Muscle of leg (tissue), 11 donors: ENCODE data around the gene DDX41. TPM values are rescaled to one million over a fixed set of nuclear protein-coding genes. Genes with fewer than 3 reads are reported as not detected.

Source experiments
- DNase-seq: peaks from one replicate; pipeline ENCODE4 v3.0.0; 2013
- H3K27ac ChIP-seq: one replicate; pipeline ENCODE4 v1.5.1; 2013; ENCODE audit warnings: mild to moderate bottlenecking, low read length, control low read depth
- H3K27me3 ChIP-seq: one replicate; pipeline ENCODE4 v1.6.1; 2013; ENCODE audit warnings: low read length; ENCODE audit not compliant: control insufficient read depth, insufficient read depth
- H3K36me3 ChIP-seq: one replicate; pipeline ENCODE4 v1.6.1; 2013; ENCODE audit warnings: low read length; ENCODE audit not compliant: control insufficient read depth, insufficient read depth
- H3K4me1 ChIP-seq: one replicate; pipeline ENCODE4 v1.6.1; 2013; ENCODE audit warnings: low read length; ENCODE audit not compliant: control insufficient read depth, insufficient read depth
- H3K4me3 ChIP-seq: one replicate; pipeline ENCODE4 v1.5.1; 2013; ENCODE audit warnings: low read length, control low read depth
- H3K9me3 ChIP-seq: replicated peaks from 2 replicates; pipeline ENCODE4 v1.6.1; 2013; ENCODE audit warnings: low read depth, low read length; ENCODE audit not compliant: control insufficient read depth
- WGBS: methylation state at CpG from one replicate; pipeline ENCODE4 v1.1.5; 2013; ENCODE audit warnings: missing lambda C conversion rate; ENCODE audit not compliant: insufficient coverage; 5-methylcytosine and 5-hydroxymethylcytosine counted together
- polyA plus RNA-seq, 8 donors: library from polyadenylated mRNA; unstranded; fragments of 120-200 nt; gene quantifications; one replicate each; pipeline versions ENCODE4 v1.2.1 to v1.2.3, GENCODE V29; 2013; ENCODE audit warnings: inconsistent platforms in 1 of 8, low replicate concordance in 1 of 8; ENCODE audit not compliant: insufficient read length in 8 of 8, insufficient read depth in 1 of 8
- total RNA-seq: library from RNA; stranded (reverse); fragments of 120-200 nt; gene quantifications from one replicate; pipeline ENCODE4 v1.2.4, GENCODE V29; 2013

DDX41 gene
- total and polyA plus RNA-seq, 9 donors, result 44.4 to 69.0 (median 54.0) TPM

GRCh38 chr5:177508837-177509236, 7.9 kb downstream of the DDX41 start:
- H3K9me3 ChIP-seq, result no peaks in the 10 kb centered on the region
- peak overlapping the region; percentile 30 for H3K4me3 ChIP-seq
- no peaks in the 10 kb centered on the region for H3K27me3 ChIP-seq
- H3K4me1 ChIP-seq, result peaks cover 20% of the 10 kb centered on the region
- no peak for DNase-seq
- H3K27ac ChIP-seq, result peak overlapping the region; percentile 64
- H3K36me3 ChIP-seq, result peaks cover 51% of the 10 kb centered on the region
- WGBS, result 48% methylated on average over 6 of the region's 8 CpGs

- no peaks in the 10 kb centered on the region for H3K9me3 ChIP-seq
- no peak overlapping the region for H3K27ac ChIP-seq
- DNase-seq, result no peak
- H3K4me3 ChIP-seq, result peak overlapping the region; percentile 10
- WGBS, result 84% methylated on average over 26 of the region's 26 CpGs
- no peaks in the 10 kb centered on the region for H3K27me3 ChIP-seq
- peaks cover 20% of the 10 kb centered on the region for H3K4me1 ChIP-seq
- peaks cover 47% of the 10 kb centered on the region for H3K36me3 ChIP-seq
Observed at GRCh38 chr5:177508221-177508611, 8.5 kb downstream of the DDX41 start.

GRCh38 chr5:177507596-177508220, 9.1 kb downstream of the DDX41 start:
- Histone ChIP-seq H3K27ac (no peak overlapping the region), H3K9me3 (no peaks in the 10 kb centered on the region), H3K36me3 (peaks cover 42% of the 10 kb centered on the region), H3K27me3 (no peaks in the 10 kb centered on the region), H3K4me1 (peaks cover 20% of the 10 kb centered on the region), H3K4me3 (peak overlapping the region; percentile 10)
- 83% methylated on average over 16 of the region's 17 CpGs for WGBS
- no peak for DNase-seq

DNA sequence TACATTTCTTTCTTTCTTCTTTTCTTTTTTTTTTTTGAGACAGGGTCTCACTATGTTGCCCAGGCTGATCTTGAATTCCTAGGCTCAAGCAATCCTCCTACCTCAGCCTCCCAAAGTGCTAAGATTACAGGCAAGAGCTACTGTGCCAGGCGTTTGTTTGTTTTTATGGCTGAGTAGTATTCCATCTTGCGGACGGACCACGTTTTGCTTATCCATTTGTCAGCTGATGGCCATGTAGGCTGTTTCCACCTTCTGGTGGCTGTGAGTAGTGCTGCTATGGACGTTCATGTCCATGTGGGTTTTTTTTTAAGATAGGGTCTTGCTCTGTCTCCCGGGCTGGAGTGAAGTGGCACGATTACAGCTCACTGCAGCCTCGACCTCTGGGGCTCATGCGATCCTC, 9.6 kb downstream of the DDX41 start:
- DNase-seq, result no peak
- Histone ChIP-seq H3K4me1 (peaks cover 20% of the 10 kb centered on the region), H3K36me3 (peaks cover 37% of the 10 kb centered on the region), H3K27ac (no peak overlapping the region), H3K4me3 (no peak overlapping the region), H3K9me3 (no peaks in the 10 kb centered on the region), H3K27me3 (no peaks in the 10 kb centered on the region)
- WGBS, result 81% methylated on average over 8 of the region's 9 CpGs

DNA sequence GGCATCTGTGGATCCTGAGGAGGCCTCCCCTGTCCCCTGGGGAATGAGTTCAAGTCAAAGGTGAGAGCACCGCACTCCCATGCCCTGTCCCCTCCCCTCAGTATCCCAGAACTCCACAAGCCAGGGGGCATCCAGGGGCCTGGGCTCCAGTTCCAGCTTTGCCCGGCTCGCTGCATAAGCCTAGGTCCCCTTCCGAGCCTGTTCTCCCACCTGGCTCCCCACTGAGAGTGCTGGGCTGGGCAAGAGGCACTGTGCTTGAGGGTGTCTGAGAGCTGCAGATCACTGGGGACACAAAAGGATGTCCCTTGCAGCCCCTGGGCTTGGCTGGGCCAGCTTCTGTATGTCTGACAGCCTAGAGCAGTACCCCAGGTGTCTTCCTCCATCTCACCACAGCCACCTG, 11.7 kb downstream of the DDX41 start:
- Histone ChIP-seq H3K27me3 (no peaks in the 10 kb centered on the region), H3K27ac (no peak overlapping the region), H3K9me3 (no peaks in the 10 kb centered on the region), H3K4me1 (peaks cover 31% of the 10 kb centered on the region), H3K36me3 (peaks cover 16% of the 10 kb centered on the region), H3K4me3 (no peak overlapping the region)
- no CpG with 5 or more reads among the region's 4 CpGs for WGBS
- no peak for DNase-seq

GRCh38 chr5:177504086-177505056, 12.4 kb downstream of the DDX41 start:
- DNase-seq, result no peak
- peaks cover 16% of the 10 kb centered on the region for H3K36me3 ChIP-seq
- no peaks in the 10 kb centered on the region for H3K9me3 ChIP-seq
- WGBS, result 92% methylated on average over 47 of the region's 47 CpGs
- H3K27ac ChIP-seq, result no peak overlapping the region
- no peak overlapping the region for H3K4me3 ChIP-seq
- H3K4me1 ChIP-seq, result peaks cover 29% of the 10 kb centered on the region
- H3K27me3 ChIP-seq, result no peaks in the 10 kb centered on the region

DNA sequence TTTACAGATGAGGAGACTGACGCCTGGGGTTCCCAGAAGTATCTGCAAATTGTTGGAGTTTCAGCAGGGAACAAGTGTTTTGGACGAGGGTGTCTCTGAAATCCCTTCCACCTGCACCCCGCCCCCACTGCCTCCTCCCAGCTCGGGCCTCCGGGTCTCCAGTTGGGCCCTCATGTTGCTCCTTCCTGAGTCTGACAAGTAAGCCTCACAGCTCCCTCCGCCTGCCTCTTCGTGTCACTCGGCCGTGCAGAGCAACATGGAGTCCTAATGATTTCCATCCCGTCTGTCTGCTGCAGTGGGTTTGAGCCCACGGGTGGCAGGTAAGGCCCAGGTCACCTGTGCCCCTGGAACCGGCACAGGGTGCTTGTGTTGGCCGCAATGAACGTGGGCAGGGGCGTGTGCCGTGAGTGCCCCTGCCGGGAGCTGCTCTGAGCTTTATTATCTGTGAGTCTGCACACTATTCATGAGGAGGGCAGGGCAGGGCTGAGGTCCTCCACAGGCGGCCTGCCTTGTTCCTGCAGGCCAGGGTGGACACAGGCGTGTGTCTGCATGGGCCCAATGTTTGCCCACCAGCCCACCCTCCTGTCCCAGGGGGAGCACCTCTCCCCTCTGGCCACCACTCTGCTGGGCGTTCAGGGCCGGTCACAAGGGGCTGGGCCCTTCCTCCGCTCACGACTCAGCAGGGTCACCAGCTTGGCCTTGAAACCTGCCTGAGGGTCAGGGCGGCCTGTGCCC, 13.2 kb downstream of the DDX41 start:
- H3K4me3 ChIP-seq, result no peak overlapping the region
- H3K9me3 ChIP-seq, result no peaks in the 10 kb centered on the region
- WGBS, result 82% methylated on average over 20 of the region's 24 CpGs
- H3K4me1 ChIP-seq, result peaks cover 25% of the 10 kb centered on the region
- H3K27me3 ChIP-seq, result peaks cover 4% of the 10 kb centered on the region
- H3K36me3 ChIP-seq, result peaks cover 16% of the 10 kb centered on the region
- no peak for DNase-seq
- H3K27ac ChIP-seq, result no peak overlapping the region

GRCh38 chr5:177502886-177503285, 13.9 kb downstream of the DDX41 start:
- no peak for DNase-seq
- H3K36me3 ChIP-seq, result peaks cover 16% of the 10 kb centered on the region
- WGBS, result 84% methylated on average over 16 of the region's 16 CpGs
- no peak overlapping the region for H3K27ac ChIP-seq
- H3K9me3 ChIP-seq, result no peaks in the 10 kb centered on the region
- no peak overlapping the region for H3K4me3 ChIP-seq
- peaks cover 31% of the 10 kb centered on the region for H3K4me1 ChIP-seq
- peaks cover 4% of the 10 kb centered on the region for H3K27me3 ChIP-seq

- H3K27me3 ChIP-seq, result peaks cover 4% of the 10 kb centered on the region
- H3K4me1 ChIP-seq, result peaks cover 34% of the 10 kb centered on the region
- no peak for DNase-seq
- H3K4me3 ChIP-seq, result no peak overlapping the region
- no peaks in the 10 kb centered on the region for H3K9me3 ChIP-seq
- H3K27ac ChIP-seq, result no peak overlapping the region
- 56% methylated on average over 8 of the region's 9 CpGs for WGBS
- peaks cover 12% of the 10 kb centered on the region for H3K36me3 ChIP-seq
Observed at GRCh38 chr5:177501874-177502678, 14.7 kb downstream of the DDX41 start.
